CD4-positive, alpha-beta T cell treated with Interleukin-17A for 4 hours (primary cell): ENCODE data around the gene THRB.

Source experiments
- DNase-seq: peaks from one replicate; pipeline ENCODE4 v3.0.0-alpha.2; 2020; ENCODE audit warnings: mixed read lengths

The THRB gene

DNA sequence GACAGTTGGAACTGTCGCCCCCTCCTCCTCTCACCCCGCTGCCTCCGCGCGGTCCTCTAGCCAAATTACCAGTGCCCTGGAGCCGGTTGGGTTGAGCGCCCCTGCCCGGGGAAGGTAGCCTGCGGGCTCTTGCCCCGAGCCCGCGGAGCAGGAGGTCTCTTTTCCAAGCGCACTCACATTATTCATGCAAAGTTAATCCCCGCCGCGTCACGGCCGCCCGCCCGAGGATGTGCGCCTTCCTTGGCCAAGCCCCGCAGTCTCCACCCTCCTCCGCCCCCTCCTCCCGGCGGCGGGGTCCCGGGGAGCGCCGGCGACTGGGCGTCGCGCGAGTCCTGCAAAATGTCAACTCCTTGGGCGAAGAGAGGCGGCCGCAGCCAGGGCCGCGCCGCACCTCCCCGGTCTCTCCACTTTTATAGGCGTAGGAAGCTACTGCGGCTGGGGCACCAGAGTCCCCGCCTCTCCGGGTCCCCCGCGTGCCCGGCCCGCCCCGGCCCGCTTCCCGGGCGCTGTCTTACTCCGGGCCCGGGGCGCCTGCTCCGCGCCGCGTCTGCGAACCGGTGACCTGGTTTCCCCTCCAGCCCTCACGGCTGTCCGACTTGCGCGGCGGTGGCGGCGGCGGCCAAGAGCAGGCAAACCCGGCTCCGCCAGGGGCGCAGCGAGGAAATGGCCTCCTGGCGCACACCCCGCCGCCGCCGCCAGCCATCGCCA, at the start of gene THRB:
TSS of gene THRB (minus strand) at position 233 of the 708 bp plus-strand sequence.
- no peak for DNase-seq

GRCh38 chr3:24541935-24542334, 47.3 kb upstream of the THRB start:
- DNase-seq = no peak

DNA sequence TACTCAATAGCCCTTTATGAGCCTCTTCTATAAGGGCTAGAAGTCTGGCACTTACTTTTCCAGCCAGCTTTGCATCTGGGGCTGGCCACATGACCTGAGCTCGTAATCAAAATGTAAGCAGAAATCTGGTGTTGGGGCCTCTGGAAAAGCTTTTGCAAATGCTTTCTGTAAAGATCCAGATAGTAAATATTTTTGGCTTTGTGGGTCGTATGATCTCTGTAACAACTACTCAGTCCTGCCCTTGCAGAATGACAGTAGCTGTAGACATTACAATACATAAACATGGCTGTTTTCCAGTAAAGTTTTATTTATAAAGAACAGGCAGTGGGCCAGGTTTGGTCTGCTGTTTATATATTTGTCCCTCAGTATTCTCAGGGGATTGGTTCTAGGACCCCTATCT, 46.2 kb upstream of the THRB start:
- DNase-seq = no peak

- no peak for DNase-seq
Measured at GRCh38 chr3:24539699-24540098, 45.0 kb upstream of the THRB start.

DNA sequence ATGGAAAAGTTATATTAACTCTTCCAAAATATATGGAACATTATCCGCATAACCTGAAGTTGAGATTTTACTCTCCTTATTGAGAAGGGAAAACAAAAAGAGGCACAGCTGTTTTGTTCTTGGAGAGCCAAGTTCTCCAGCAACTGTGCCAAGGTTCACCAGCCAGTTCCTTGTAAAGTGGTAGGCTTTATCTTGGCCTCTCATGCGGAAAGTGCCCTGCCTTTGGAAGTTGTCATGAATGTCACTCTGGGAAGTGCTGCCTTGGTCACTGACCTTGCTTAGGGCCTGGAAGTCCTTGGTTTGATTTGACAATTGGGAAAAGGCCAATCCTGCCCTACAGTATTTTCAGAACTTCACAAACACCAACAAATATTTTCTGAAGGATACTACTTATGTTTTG, 44.2 kb upstream of the THRB start:
- no peak for DNase-seq

DNA sequence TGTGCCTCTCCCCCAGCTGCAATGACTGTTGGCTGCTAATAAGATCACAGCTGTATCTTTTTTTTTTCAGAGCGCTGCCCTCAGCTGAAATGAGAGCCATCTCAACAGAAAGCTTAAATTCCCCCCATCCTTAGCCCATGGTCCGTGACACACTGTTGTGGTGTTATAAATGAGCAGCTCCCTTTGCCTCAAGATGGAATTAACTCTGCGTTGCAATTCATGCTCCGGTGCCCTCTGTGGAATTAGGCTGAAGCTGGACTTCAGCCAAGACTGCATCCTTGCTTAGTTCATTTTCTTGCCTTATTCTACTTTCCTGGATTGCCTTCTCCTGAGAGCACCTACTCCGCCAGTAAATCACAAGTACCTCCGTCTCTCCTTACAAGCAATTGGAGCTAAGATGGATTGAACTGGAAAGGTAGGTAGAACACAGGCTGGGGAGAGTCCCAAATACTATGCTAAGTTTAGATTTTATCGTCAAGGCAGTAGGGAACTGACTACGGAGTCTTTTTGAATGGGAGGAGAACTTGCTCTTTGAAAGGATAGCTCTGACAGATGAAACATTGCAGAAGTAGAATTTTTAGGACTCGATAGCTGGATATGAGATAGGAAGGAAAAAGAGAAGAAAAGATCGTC, 39.0 kb upstream of the THRB start:
- no peak for DNase-seq

DNA sequence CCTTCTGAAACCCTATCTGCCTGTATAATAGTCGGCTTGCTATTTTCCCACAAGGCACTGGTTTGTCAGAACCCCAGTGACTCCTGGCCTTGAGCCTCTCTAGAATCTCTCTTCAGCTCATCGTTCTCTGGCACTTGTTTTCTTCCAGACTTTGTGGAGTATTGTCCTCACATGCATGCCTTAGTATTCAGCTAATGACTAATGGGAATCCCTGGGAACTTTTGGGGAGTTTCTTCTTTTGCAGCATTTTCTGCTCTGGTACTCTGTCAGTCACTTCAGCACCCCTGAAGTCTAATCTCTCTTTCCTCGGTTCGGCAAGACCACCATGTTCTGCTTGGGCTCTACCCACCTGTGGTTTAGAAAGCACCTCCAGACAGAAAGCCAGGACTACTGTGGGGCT, 35.8 kb upstream of the THRB start:
- DNase-seq = no peak

DNA sequence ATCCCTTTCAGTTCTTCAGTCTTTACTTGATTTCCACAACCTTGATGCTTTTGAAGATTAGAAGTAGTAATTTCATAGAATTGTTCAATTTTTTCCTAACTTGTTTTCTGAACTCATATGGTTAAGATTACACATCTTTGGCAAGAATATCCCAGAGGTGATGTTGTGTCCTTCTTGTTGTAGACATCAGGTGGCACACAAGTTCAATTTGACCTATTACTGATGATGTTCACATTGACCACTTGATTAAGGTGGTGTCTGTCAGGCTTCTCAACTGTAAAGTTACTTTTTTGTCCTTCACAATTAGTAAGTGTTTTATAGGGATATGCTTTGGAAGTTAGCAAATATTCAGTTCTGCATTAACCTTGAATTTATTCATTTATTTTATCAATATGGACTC, 34.6 kb upstream of the THRB start:
- no peak for DNase-seq

- DNase-seq = no peak
Measured at GRCh38 chr3:24526640-24527212, 32.1 kb upstream of the THRB start.

DNA sequence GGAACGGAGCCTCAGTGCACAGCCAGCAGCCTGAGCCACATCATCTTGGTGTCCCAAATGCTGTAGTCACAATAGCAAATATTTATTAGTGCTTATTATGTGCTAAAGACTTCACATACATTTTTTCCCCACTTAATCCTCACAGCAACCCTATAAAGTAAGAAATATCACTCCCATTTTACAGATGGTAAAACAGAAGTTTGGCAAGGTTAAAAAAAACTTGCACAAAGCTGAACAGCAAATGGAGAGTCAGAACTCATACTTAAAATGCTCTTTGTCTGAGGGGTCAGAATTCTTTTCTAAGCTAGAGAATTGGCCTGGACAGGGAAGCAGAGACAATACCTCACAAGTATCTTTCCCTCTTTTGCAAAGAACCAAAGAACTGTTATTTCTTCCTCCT, 30.9 kb upstream of the THRB start:
- no peak for DNase-seq

DNA sequence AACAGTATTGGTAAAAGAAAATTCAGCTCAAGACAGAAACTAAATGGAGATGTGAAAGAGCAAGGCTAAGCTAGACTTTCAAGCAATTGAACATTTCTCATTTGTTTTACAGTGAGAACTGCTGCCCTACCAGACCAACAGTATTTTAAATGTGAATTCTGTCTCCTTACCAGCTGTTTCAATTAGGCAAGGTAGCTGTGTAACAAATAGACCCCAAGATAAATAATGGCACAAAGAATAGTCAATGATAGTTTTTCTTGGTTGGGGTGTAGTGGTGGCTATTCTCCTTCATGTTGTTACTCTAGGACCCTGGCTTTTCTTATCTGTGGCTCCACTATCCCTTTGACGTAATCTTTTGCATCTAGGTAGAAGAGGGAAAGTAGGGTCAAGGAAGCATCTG, 30.4 kb upstream of the THRB start:
- DNase-seq = no peak

DNA sequence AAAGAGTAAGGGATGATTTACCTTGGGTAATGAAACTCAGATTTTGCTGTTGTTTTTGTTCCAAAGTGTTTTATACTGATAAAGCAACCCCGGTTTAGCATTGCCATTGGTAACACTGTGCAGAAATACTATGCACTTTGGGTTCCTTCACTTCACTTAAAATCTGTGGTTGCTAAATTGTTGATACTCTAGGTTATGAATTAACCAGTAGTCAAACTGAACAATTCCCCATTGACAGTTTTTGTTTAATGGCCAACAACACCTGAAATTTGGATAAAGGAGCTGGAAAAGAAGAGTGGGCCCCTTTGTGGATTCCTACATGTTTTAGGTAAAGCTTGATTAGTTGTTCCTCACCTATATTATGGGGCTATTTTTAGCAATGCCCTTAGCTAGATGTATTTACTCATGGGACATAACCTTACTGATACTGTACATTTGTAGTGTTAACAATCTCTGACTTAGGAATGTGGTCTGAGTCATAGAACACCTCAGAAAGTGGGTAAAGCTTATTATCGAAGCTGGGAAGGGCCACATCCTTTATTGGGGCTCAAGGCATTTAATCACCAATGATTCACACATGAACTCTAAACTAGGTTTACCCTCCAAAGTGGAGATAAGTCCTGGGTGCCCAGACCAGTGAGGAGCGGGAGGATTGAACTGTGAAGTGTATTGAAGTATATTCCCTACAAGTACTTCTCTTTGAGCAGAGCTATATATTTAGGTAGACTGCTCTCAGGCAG, 29.5 kb upstream of the THRB start:
- no peak for DNase-seq

DNA sequence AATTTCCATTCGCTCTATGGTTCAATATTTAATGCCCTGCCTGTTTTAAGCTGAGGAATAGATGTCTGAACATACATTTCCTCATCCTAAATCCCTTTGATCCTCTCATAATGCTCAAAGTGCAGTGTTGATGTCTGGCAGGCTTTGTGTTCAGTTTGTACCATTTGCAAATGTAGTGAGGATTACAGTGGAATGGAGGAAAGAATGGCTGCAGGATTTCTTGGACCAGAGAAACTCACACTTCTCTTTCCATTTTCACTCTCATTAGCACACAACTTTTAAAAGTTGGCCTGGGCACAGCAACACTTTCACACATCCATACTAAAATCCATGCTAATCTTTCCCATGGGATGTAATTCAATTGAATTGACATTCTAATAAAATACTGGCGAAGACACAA, 28.6 kb upstream of the THRB start:
- no peak for DNase-seq

DNA sequence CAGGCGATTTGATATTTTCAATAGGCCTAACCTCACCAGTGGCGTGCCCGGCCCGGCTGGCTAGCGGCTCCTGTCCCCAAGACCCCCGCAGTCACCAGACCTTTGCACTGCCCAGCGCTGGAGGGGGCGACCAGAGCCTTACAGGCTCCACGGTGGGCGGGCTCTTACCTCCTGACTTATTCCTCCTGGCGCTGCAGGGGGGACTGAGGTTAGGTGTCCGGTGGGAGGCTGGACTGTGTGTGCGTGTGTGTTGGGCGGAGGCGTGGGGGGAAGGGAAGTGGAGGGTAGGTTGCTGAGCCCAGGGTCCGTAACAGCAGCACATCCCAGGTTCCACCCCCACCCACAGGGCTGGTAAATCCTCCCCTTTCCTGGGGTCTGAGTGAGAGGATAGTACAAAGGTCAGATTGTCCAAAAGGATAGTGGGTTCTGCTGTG, 27.5 kb upstream of the THRB start:
- no peak for DNase-seq

- no peak for DNase-seq
Measured at GRCh38 chr3:24521420-24522145, 26.9 kb upstream of the THRB start.

DNA sequence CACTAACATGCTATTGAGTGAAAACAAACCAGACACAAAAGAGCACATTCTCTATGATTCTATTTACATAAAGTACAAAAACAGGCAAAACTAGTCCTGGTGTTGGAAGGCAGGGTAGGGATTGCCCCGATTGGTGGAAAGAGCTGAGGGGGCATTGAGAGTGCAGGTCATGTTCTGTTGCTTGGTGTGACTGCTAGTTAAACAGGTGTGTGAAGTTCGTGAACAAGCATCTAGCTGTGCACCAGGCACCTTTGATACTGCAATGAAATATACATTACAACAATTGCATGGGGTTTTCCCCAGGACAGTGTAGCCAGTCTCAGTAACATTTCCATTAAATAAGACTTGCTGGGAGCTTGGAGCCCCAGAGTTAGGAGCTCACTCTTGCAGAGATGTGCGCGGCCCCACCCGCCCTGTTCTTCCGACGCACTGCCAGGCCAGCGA, 26.3 kb upstream of the THRB start:
- DNase-seq = no peak

GRCh38 chr3:24520101-24520495, 25.4 kb upstream of the THRB start:
- no peak for DNase-seq

- DNase-seq = no peak
Measured at GRCh38 chr3:24519368-24520100, 24.9 kb upstream of the THRB start.

DNA sequence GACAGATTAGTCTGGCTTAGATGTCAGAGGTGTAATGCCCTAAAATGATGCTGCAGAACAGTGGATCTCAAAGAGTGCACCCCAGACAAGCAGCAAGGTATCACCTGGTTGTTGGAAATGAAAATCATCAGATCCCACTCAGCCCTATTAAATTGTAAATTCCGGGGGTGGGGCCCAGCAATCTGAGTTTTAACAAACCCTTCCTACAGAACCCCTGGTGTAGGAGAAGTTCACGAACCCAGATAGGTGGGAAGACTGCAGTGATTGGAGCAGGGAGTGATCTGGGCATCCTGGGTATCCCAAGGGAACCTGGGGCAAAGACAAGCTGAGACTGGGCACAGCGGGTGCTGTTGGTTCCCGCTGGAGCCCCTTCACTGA, 24.3 kb upstream of the THRB start:
- DNase-seq = no peak

- DNase-seq = no peak
Measured at GRCh38 chr3:24514119-24514518, 19.5 kb upstream of the THRB start.

DNA sequence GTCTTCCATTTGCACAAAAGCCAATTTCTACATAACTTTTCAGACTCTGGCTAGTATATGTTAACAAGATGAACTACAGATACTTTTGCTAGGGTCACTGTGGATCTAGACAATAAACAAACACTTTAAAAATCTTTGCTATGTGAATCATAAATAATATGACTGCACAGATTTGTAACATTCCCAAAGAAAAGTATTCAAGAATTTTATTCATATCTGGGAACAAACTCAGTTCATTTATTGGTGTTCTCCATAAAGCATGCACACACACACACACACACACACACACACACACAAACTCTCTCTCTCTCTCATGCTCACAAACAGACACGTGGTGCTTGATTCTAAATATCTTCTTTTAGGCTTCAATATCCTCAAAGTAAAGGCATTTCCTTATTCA, 18.8 kb upstream of the THRB start:
- no peak for DNase-seq

- DNase-seq = no peak
Measured at GRCh38 chr3:24512564-24513197, 18.0 kb upstream of the THRB start.
